ENCODE results near the gene TOMM40.

TOMM40 gene

GRCh38 chr19:44889830-44890365 lies 1.2 kb upstream of the TOMM40 start:
- H3K4me3 ChIP-seq (ENCODE audit: low read length), result peak overlapping the region; percentile 63
- H3K9ac ChIP-seq (ENCODE audit: low read length), result peak overlapping the region; percentile 49
- peak overlapping the region; percentile 76 for H3K27ac ChIP-seq (ENCODE audit: low read length)
- peaks cover 49% of the 10 kb centered on the region for H3K36me3 ChIP-seq (ENCODE audit: control insufficient read depth, low read depth, low read length)
- no peaks in the 10 kb centered on the region for H3K27me3 ChIP-seq (ENCODE audit: control insufficient read depth, insufficient read depth, low read length)
- peaks cover 8% of the 10 kb centered on the region for H3K4me1 ChIP-seq (ENCODE audit: control insufficient read depth, low read depth, low read length)
- no peaks in the 10 kb centered on the region for H3K9me3 ChIP-seq (ENCODE audit: control insufficient read depth, low read depth, low read length)

DNA sequence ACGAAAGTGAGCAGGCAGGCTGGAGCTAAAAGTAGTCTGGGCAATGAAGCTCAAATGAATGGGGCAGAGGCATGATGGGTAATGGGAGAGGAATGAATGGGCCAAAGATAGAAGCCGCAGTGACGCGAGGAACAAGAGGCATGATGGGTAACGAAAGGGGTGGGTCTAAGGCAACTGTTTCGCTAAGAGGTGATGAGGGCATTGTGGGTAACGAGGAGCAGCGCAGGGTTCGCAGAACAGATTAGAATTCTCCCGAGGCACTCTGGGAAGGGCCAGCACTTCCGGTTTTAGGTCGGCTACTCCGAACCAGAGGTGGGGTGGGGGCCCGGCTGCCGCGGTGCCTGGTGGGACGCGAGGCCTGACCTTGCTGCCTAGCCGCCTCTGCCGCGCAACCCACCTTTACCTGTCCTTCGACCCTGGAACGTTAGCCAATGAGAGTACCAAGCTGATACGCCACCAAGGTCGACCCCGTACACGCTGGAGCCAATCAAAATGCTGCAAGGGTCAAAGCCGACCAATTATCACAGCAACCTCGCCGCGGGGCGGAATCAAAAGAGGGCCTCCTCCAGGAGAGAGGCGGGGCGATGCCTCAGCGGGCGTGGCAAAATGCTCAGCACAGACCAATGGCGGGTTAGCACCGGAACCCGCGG lies 563 bp upstream of the TOMM40 start:
- peaks cover 54% of the 10 kb centered on the region for H3K36me3 ChIP-seq (ENCODE audit: control insufficient read depth, low read depth, low read length)
- H3K4me1 ChIP-seq (ENCODE audit: control insufficient read depth, low read depth, low read length), result peaks cover 8% of the 10 kb centered on the region
- peak overlapping the region; percentile 76 for H3K27ac ChIP-seq (ENCODE audit: low read length)
- H3K27me3 ChIP-seq (ENCODE audit: control insufficient read depth, insufficient read depth, low read length), result no peaks in the 10 kb centered on the region
- no peaks in the 10 kb centered on the region for H3K9me3 ChIP-seq (ENCODE audit: control insufficient read depth, low read depth, low read length)
- peak overlapping the region; percentile 49 for H3K9ac ChIP-seq (ENCODE audit: low read length)
- H3K4me3 ChIP-seq (ENCODE audit: low read length), result peak overlapping the region; percentile 63

DNA sequence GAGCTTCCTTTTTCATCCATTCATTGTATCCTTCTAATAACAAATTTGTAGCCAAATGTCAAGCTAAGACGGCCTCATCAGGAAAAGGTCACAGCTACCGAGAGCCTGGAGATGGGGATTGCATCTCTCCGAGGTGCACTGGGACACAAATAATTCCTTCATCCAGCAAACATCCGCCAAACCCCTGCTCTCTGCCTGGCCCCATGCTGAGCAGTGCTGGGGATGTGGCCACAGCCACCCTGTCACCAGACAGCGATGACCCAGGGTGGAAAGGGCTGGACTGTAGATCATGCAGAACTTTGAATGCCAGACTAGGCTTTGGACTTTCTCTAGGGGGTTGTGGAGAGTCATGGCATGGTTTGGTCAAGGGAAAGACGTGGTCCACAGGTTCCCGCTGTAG lies 1.9 kb downstream of the TOMM40 start:
- Histone ChIP-seq H3K4me1 (ENCODE audit: control insufficient read depth, low read depth, low read length) (peaks cover 8% of the 10 kb centered on the region), H3K9me3 (ENCODE audit: control insufficient read depth, low read depth, low read length) (no peaks in the 10 kb centered on the region), H3K9ac (ENCODE audit: low read length) (no peak overlapping the region), H3K27ac (ENCODE audit: low read length) (no peak overlapping the region), H3K27me3 (ENCODE audit: control insufficient read depth, insufficient read depth, low read length) (no peaks in the 10 kb centered on the region), H3K4me3 (ENCODE audit: low read length) (no peak overlapping the region), H3K36me3 (ENCODE audit: control insufficient read depth, low read depth, low read length) (peaks cover 61% of the 10 kb centered on the region)

GRCh38 chr19:44893332-44894051 lies 2.4 kb downstream of the TOMM40 start:
- H3K27ac ChIP-seq (ENCODE audit: low read length), result no peak overlapping the region
- no peaks in the 10 kb centered on the region for H3K9me3 ChIP-seq (ENCODE audit: control insufficient read depth, low read depth, low read length)
- H3K27me3 ChIP-seq (ENCODE audit: control insufficient read depth, insufficient read depth, low read length), result no peaks in the 10 kb centered on the region
- H3K36me3 ChIP-seq (ENCODE audit: control insufficient read depth, low read depth, low read length), result peaks cover 63% of the 10 kb centered on the region
- no peak overlapping the region for H3K4me3 ChIP-seq (ENCODE audit: low read length)
- H3K4me1 ChIP-seq (ENCODE audit: control insufficient read depth, low read depth, low read length), result peaks cover 8% of the 10 kb centered on the region
- H3K9ac ChIP-seq (ENCODE audit: low read length), result no peak overlapping the region

- no peaks in the 10 kb centered on the region for H3K9me3 ChIP-seq (ENCODE audit: control insufficient read depth, low read depth, low read length)
- H3K4me3 ChIP-seq (ENCODE audit: low read length), result no peak overlapping the region
- no peaks in the 10 kb centered on the region for H3K27me3 ChIP-seq (ENCODE audit: control insufficient read depth, insufficient read depth, low read length)
- no peak overlapping the region for H3K27ac ChIP-seq (ENCODE audit: low read length)
- peaks cover 8% of the 10 kb centered on the region for H3K4me1 ChIP-seq (ENCODE audit: control insufficient read depth, low read depth, low read length)
- peaks cover 63% of the 10 kb centered on the region for H3K36me3 ChIP-seq (ENCODE audit: control insufficient read depth, low read depth, low read length)
- H3K9ac ChIP-seq (ENCODE audit: low read length), result no peak overlapping the region
Observed at GRCh38 chr19:44894052-44894400, 3.0 kb downstream of the TOMM40 start.

- Histone ChIP-seq H3K4me3 (ENCODE audit: low read length) (no peak overlapping the region), H3K9me3 (ENCODE audit: control insufficient read depth, low read depth, low read length) (no peaks in the 10 kb centered on the region), H3K27me3 (ENCODE audit: control insufficient read depth, insufficient read depth, low read length) (no peaks in the 10 kb centered on the region), H3K36me3 (ENCODE audit: control insufficient read depth, low read depth, low read length) (peaks cover 71% of the 10 kb centered on the region), H3K4me1 (ENCODE audit: control insufficient read depth, low read depth, low read length) (peaks cover 8% of the 10 kb centered on the region), H3K9ac (ENCODE audit: low read length) (no peak overlapping the region), H3K27ac (ENCODE audit: low read length) (no peak overlapping the region)
Observed at GRCh38 chr19:44894946-44895345, 3.9 kb downstream of the TOMM40 start.

GRCh38 chr19:44897835-44898234 lies 6.8 kb downstream of the TOMM40 start:
- no peak overlapping the region for H3K4me3 ChIP-seq (ENCODE audit: low read length)

GRCh38 chr19:44900328-44901244 lies 9.5 kb downstream of the TOMM40 start:
- no peaks in the 10 kb centered on the region for H3K27me3 ChIP-seq (ENCODE audit: control insufficient read depth, insufficient read depth, low read length)
- peaks cover 53% of the 10 kb centered on the region for H3K36me3 ChIP-seq (ENCODE audit: control insufficient read depth, low read depth, low read length)
- no peak overlapping the region for H3K4me3 ChIP-seq (ENCODE audit: low read length)
- H3K9me3 ChIP-seq (ENCODE audit: control insufficient read depth, low read depth, low read length), result no peaks in the 10 kb centered on the region
- no peak overlapping the region for H3K27ac ChIP-seq (ENCODE audit: low read length)
- H3K9ac ChIP-seq (ENCODE audit: low read length), result no peak overlapping the region
- peaks cover 4% of the 10 kb centered on the region for H3K4me1 ChIP-seq (ENCODE audit: control insufficient read depth, low read depth, low read length)

More at GRCh38 chr19:44897835-44898234, 6.8 kb downstream of the TOMM40 start:
- no peak overlapping the region for H3K9ac ChIP-seq (ENCODE audit: low read length)
- no peaks in the 10 kb centered on the region for H3K9me3 ChIP-seq (ENCODE audit: control insufficient read depth, low read depth, low read length)
- H3K27me3 ChIP-seq (ENCODE audit: control insufficient read depth, insufficient read depth, low read length), result no peaks in the 10 kb centered on the region
- H3K36me3 ChIP-seq (ENCODE audit: control insufficient read depth, low read depth, low read length), result peaks cover 78% of the 10 kb centered on the region
- H3K27ac ChIP-seq (ENCODE audit: low read length), result no peak overlapping the region
- H3K4me1 ChIP-seq (ENCODE audit: control insufficient read depth, low read depth, low read length), result no peaks in the 10 kb centered on the region

- Histone ChIP-seq H3K36me3 (ENCODE audit: control insufficient read depth, low read depth, low read length) (peaks cover 41% of the 10 kb centered on the region), H3K9ac (ENCODE audit: low read length) (no peak overlapping the region), H3K4me1 (ENCODE audit: control insufficient read depth, low read depth, low read length) (peaks cover 4% of the 10 kb centered on the region), H3K9me3 (ENCODE audit: control insufficient read depth, low read depth, low read length) (no peaks in the 10 kb centered on the region), H3K4me3 (ENCODE audit: low read length) (no peak overlapping the region), H3K27me3 (ENCODE audit: control insufficient read depth, insufficient read depth, low read length) (no peaks in the 10 kb centered on the region), H3K27ac (ENCODE audit: low read length) (no peak overlapping the region)
Observed at GRCh38 chr19:44903216-44903601, 12.2 kb downstream of the TOMM40 start.

GRCh38 chr19:44903602-44904425 lies 12.8 kb downstream of the TOMM40 start:
- H3K27ac ChIP-seq (ENCODE audit: low read length), result no peak overlapping the region

More at GRCh38 chr19:44903602-44904425, 12.8 kb downstream of the TOMM40 start:
- no peaks in the 10 kb centered on the region for H3K9me3 ChIP-seq (ENCODE audit: control insufficient read depth, low read depth, low read length)
- H3K9ac ChIP-seq (ENCODE audit: low read length), result no peak overlapping the region
- no peaks in the 10 kb centered on the region for H3K27me3 ChIP-seq (ENCODE audit: control insufficient read depth, insufficient read depth, low read length)
- no peak overlapping the region for H3K4me3 ChIP-seq (ENCODE audit: low read length)
- H3K4me1 ChIP-seq (ENCODE audit: control insufficient read depth, low read depth, low read length), result peaks cover 4% of the 10 kb centered on the region
- H3K36me3 ChIP-seq (ENCODE audit: control insufficient read depth, low read depth, low read length), result peaks cover 40% of the 10 kb centered on the region
